SK-N-SH treated with all-trans-retinoic acid at 6 μM for 48 hours (cell line): ENCODE measurements around the gene DENND6A.

ENCODE experiments used
- ARNTL ChIP-seq: fragments of 450-650 bp; formaldehyde crosslinking; IDR thresholded peaks from 2 replicates; pipeline ENCODE4 v1.5.0; 2020; ENCODE audit warnings: low read depth, mild to moderate bottlenecking, moderate library complexity, borderline replicate concordance
- SNAI2 ChIP-seq: fragments of 250-450 bp; sonication (Bioruptor Pico); IDR thresholded peaks from 2 replicates; pipeline ENCODE4 v1.5.0; 2020; ENCODE audit warnings: mild to moderate bottlenecking, moderate library complexity
- TF ChIP-seq, protein P1 (sequence below): fragments of 250-450 bp; sonication (Bioruptor Pico); IDR thresholded peaks from 2 replicates; pipeline ENCODE4 v1.8.0; 2021; ENCODE audit warnings: low read depth, mild to moderate bottlenecking, moderate library complexity, borderline replicate concordance

DNA sequence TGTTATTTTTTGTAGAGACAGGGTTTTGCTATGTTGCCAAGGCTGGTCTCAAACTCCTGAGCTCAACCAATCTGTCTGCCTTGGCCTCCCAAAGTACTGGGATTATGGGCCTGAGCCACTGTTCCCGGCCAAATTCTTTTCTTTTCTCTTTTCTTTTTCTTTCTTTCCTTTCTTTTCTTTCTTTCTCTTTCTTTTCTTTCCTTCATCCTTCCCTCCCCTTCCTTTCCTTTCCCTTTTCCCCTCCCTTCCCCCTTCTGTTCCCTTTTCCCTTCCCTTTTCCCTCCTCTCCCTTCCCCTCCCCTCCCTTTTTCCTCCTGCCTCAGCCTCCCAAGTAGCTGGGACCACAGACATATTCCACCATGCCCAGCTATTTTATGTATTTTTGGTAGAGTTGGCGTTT, 92.7 kb downstream of the DENND6A start:
- TF ChIP-seq, protein P1, sequence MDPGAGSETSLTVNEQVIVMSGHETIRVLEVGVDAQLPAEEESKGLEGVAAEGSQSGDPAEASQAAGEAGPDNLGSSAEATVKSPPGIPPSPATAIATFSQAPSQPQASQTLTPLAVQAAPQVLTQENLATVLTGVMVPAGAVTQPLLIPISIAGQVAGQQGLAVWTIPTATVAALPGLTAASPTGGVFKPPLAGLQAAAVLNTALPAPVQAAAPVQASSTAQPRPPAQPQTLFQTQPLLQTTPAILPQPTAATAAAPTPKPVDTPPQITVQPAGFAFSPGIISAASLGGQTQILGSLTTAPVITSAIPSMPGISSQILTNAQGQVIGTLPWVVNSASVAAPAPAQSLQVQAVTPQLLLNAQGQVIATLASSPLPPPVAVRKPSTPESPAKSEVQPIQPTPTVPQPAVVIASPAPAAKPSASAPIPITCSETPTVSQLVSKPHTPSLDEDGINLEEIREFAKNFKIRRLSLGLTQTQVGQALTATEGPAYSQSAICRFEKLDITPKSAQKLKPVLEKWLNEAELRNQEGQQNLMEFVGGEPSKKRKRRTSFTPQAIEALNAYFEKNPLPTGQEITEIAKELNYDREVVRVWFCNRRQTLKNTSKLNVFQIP (CRISPR knock-in tag), result no peak
- no peak for TF ChIP-seq SNAI2 (CRISPR knock-in tag)
- no peak for TF ChIP-seq ARNTL (CRISPR knock-in tag)
